Spinal cord (tissue), 10 donors: ENCODE results near the gene TBC1D25. TPM values are rescaled to one million over a fixed set of nuclear protein-coding genes. Genes with fewer than 3 reads are reported as not detected.
A peak's percentile ranks its signal among the peaks of the same experiment; 100 is the strongest.
"Not testable (repeated sequence)": the region's sequence is repeated elsewhere in the genome, so short reads cannot be mapped to it uniquely, and the experiment has no call there.

ENCODE experiments used
- DNase-seq, 6 donors: peaks; one replicate each; pipeline versions ENCODE4 v3.0.0 to v3.0.0-alpha.2; 2013 to 2015; ENCODE audit warnings: low spot score in 6 of 6, low read depth in 4 of 6
- H3K27ac ChIP-seq: one replicate; pipeline ENCODE4 v1.5.1; 2013; ENCODE audit warnings: low read depth, low read length, control low read depth
- H3K27me3 ChIP-seq: one replicate; pipeline ENCODE4 v1.6.1; 2013; ENCODE audit warnings: low read length; ENCODE audit not compliant: control insufficient read depth, insufficient read depth
- H3K36me3 ChIP-seq: one replicate; pipeline ENCODE4 v1.6.1; 2013; ENCODE audit warnings: low read length; ENCODE audit not compliant: control insufficient read depth, insufficient read depth
- H3K4me1 ChIP-seq: one replicate; pipeline ENCODE4 v1.6.1; 2013; ENCODE audit warnings: low read length; ENCODE audit not compliant: control insufficient read depth, insufficient read depth
- H3K4me3 ChIP-seq: one replicate; pipeline ENCODE4 v1.5.1; 2013; ENCODE audit warnings: low read depth, low read length, control low read depth
- H3K9me3 ChIP-seq: one replicate; pipeline ENCODE4 v1.6.1; 2013; ENCODE audit warnings: low read length; ENCODE audit not compliant: control insufficient read depth, insufficient read depth
- WGBS: methylation state at CpG from one replicate; pipeline ENCODE4 v1.1.5; 2013; ENCODE audit warnings: missing lambda C conversion rate; ENCODE audit not compliant: insufficient coverage; 5-methylcytosine and 5-hydroxymethylcytosine counted together
- polyA plus RNA-seq, 2 donors: library from polyadenylated mRNA; unstranded; fragments of 120-200 nt; gene quantifications; one replicate each; pipeline ENCODE4 v1.2.1, GENCODE V29; 2013; ENCODE audit not compliant: insufficient read length in 2 of 2
- total RNA-seq, 2 donors: library from RNA; depleted of rRNA in 1 of 2; stranded (reverse); fragments of 120-200 nt in 1 of 2; fragments of >200 nt in 1 of 2; gene quantifications; one replicate each; pipeline versions ENCODE4 v1.2.3 to v1.2.4, GENCODE V29; 2013 to 2014
- donor health status: healthy.

The TBC1D25 gene
- total and polyA plus RNA-seq, 4 donors: 6.8 to 23.3 (median 14.3) TPM

- Histone ChIP-seq H3K4me1 (peaks cover 13% of the 10 kb centered on the region), H3K27me3 (no peaks in the 10 kb centered on the region), H3K36me3 (peaks cover 5% of the 10 kb centered on the region), H3K4me3 (no peak overlapping the region), H3K27ac (no peak overlapping the region), H3K9me3 (no peaks in the 10 kb centered on the region)
- 100% methylated on average over 4 of the region's 10 CpGs for WGBS
- no peak for DNase-seq
Observed at GRCh38 chrX:48541140-48541814, 1.8 kb downstream of the TBC1D25 start.

GRCh38 chrX:48548871-48549270, 9.4 kb downstream of the TBC1D25 start:
- H3K27me3 ChIP-seq: no peaks in the 10 kb centered on the region
- peaks cover 12% of the 10 kb centered on the region for H3K36me3 ChIP-seq
- DNase-seq: no peak
- no peak overlapping the region for H3K4me3 ChIP-seq
- WGBS: 86% methylated on average over 1 of the region's 3 CpGs
- H3K27ac ChIP-seq: no peak overlapping the region
- no peaks in the 10 kb centered on the region for H3K4me1 ChIP-seq
- H3K9me3 ChIP-seq: no peaks in the 10 kb centered on the region

GRCh38 chrX:48555731-48556325, 16.3 kb downstream of the TBC1D25 start:
- peak in 3 of 6 donors; percentile 12 to 57 (median 14) for DNase-seq
- not testable (repeated sequence) for H3K4me3 ChIP-seq, H3K4me1 ChIP-seq, H3K27me3 ChIP-seq, H3K27ac ChIP-seq, H3K9me3 ChIP-seq
- WGBS: 67% methylated on average over 1 of the region's 9 CpGs
- peaks cover 36% of the 10 kb centered on the region for H3K36me3 ChIP-seq

GRCh38 chrX:48558271-48558670, 18.8 kb downstream of the TBC1D25 start:
- no CpG with 5 or more reads among the region's 4 CpGs for whole genome bisulfite sequencing
- Histone ChIP-seq H3K4me3 (no peak overlapping the region), H3K27ac (no peak overlapping the region), H3K27me3 (no peaks in the 10 kb centered on the region), H3K36me3 (peaks cover 29% of the 10 kb centered on the region), H3K9me3 (no peaks in the 10 kb centered on the region), H3K4me1 (no peaks in the 10 kb centered on the region)
- no peak for DNase-seq

- no peaks in the 10 kb centered on the region for H3K4me1 ChIP-seq
- H3K9me3 ChIP-seq: no peaks in the 10 kb centered on the region
- no peak overlapping the region for H3K27ac ChIP-seq
- WGBS: 93% methylated on average over 21 of the region's 24 CpGs
- DNase-seq: no peak
- H3K4me3 ChIP-seq: no peak overlapping the region
- peaks cover 33% of the 10 kb centered on the region for H3K36me3 ChIP-seq
- H3K27me3 ChIP-seq: no peaks in the 10 kb centered on the region
Observed at GRCh38 chrX:48559636-48560035, 20.1 kb downstream of the TBC1D25 start.

- peaks cover 37% of the 10 kb centered on the region for H3K36me3 ChIP-seq
- H3K9me3 ChIP-seq: no peaks in the 10 kb centered on the region
- no peak overlapping the region for H3K4me3 ChIP-seq
- H3K27ac ChIP-seq: no peak overlapping the region
- no peaks in the 10 kb centered on the region for H3K27me3 ChIP-seq
- no peaks in the 10 kb centered on the region for H3K4me1 ChIP-seq
- 87% methylated on average over 14 of the region's 14 CpGs for WGBS
- no peak for DNase-seq
Observed at GRCh38 chrX:48560056-48560455, 20.5 kb downstream of the TBC1D25 start.

GRCh38 chrX:48560681-48561080, 21.2 kb downstream of the TBC1D25 start:
- Histone ChIP-seq H3K27ac (no peak overlapping the region), H3K9me3 (no peaks in the 10 kb centered on the region), H3K36me3 (peaks cover 37% of the 10 kb centered on the region), H3K4me3 (no peak overlapping the region), H3K4me1 (no peaks in the 10 kb centered on the region), H3K27me3 (no peaks in the 10 kb centered on the region)
- 94% methylated on average over 11 of the region's 12 CpGs for WGBS
- DNase-seq: no peak

GRCh38 chrX:48569958-48570357, 30.4 kb downstream of the TBC1D25 start:
- H3K4me1 ChIP-seq: peaks cover 6% of the 10 kb centered on the region
- DNase-seq: no peak
- no peaks in the 10 kb centered on the region for H3K9me3 ChIP-seq
- H3K36me3 ChIP-seq: peaks cover 2% of the 10 kb centered on the region
- no peak overlapping the region for H3K4me3 ChIP-seq
- no CpG with 5 or more reads among the region's 1 CpG for WGBS
- no peaks in the 10 kb centered on the region for H3K27me3 ChIP-seq
- H3K27ac ChIP-seq: no peak overlapping the region

GRCh38 chrX:48573690-48574269, 34.3 kb downstream of the TBC1D25 start:
- Histone ChIP-seq H3K4me3 (peak overlapping the region; percentile 93), H3K9me3 (no peaks in the 10 kb centered on the region), H3K27ac (peak overlapping the region; percentile 98), H3K27me3 (no peaks in the 10 kb centered on the region), H3K36me3 (peaks cover 22% of the 10 kb centered on the region), H3K4me1 (peaks cover 20% of the 10 kb centered on the region)
- peak in 1 of 6 donors; percentile 7 for DNase-seq
- 44% methylated on average over 19 of the region's 19 CpGs for WGBS
